HG03108 (cell line): ENCODE measurements around the gene RBP4.

ENCODE experiments used
- ATAC-seq: cut with Tn5 transposase; IDR thresholded peaks from one replicate; pipeline ENCODE4 v1.9.1; 2021; ENCODE audit warnings: moderate library complexity; ENCODE audit not compliant: unreplicated experiment

Gene RBP4

DNA sequence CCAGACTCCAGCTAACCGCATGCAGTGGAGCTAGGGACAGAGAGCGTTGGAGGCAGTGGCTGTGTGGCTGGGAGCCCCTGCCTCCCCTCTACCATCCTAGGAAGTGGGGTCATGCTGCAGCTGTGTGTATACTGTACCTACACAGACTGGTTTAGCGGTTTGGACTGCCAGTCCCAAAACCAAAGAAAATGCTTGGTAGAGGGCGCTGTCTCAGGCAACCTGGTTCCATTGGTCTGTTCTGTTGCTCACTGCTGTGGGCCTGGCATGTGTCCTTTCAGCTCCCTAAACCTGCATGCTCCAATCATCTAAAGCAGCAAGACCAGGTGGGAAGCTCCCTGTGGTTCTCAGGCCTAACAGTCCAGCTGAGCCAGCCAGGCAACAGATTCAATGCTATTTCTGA lies 4.5 kb downstream of the RBP4 start:
- ATAC-seq, result no peak

DNA sequence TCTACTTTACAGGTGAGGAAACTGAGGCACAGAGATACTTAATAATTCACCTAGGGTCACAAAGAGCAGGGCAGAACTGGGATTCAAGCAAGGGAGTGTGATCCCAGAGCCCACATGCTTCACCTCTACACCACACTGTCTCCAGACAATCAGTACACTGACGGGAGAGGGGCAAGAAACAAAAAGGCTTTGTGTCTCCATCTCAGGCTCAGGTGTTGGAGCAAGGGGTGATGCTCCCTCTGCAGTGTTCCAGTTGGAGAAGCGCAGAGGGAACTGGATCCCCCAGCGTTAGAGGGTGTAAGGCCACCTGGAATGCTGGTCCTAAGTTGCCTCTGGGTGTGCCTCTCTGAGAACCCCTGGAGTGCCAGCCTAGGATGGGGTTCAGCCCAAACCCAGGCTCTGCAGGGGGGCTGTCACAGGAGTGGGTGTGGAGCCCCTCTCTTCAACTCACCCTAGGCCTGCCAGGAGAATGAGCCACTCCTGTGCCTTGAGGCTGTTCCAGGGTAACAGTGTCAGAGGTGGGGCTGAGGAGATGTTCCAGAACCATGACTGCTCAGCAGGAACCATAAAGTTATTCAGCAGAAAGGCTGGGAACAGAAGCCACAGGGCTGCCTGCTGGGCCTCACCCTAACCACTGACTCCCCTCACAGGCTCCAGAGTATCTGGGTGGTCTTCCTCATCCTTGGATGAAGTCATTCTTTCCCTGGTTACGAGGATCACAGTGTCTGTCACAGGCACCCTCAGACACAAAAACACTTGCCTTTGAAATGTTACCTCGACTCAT lies 5.5 kb downstream of the RBP4 start:
- no peak for ATAC-seq

DNA sequence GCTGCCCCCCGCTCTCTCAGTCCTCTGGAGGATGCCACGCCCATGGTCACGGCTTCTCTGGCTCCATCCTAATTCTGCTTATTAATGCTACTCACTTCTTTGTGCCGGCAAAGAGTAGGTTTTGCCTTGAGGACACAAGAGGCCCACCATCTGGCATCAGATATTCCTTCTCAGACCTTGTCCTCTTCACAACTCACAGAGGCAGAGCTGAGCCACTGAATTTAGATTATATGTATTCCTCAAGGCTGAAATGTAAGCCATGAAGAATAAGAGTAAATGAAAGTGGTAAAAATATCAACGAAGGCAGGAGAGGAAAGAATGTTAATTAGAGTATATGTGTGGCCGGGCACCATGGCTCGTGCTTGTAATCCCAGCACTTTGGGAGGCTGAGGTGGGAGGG lies 6.5 kb downstream of the RBP4 start:
- no peak for ATAC-seq

GRCh38 chr10:93593749-93594148 lies 7.3 kb downstream of the RBP4 start:
- ATAC-seq, result no peak

DNA sequence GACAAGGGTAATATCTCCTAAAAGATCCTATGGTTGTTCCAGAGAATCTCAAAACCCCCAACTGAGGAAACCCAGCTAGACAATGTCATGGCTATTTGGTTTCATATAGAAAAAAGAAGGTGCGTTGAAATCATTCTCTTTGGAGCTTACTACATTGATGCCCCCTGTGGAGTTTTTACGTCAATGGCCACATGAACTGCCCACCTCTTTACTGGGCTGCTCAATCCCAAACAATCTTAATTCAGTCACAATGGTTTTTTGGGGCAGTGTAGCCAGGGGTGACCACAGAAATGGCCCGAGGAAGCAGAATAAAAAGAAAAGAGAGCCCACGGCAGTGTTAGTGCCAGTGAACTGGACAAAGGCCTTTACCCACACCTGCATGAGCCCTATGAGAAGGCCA lies 7.8 kb downstream of the RBP4 start:
- no peak for ATAC-seq

DNA sequence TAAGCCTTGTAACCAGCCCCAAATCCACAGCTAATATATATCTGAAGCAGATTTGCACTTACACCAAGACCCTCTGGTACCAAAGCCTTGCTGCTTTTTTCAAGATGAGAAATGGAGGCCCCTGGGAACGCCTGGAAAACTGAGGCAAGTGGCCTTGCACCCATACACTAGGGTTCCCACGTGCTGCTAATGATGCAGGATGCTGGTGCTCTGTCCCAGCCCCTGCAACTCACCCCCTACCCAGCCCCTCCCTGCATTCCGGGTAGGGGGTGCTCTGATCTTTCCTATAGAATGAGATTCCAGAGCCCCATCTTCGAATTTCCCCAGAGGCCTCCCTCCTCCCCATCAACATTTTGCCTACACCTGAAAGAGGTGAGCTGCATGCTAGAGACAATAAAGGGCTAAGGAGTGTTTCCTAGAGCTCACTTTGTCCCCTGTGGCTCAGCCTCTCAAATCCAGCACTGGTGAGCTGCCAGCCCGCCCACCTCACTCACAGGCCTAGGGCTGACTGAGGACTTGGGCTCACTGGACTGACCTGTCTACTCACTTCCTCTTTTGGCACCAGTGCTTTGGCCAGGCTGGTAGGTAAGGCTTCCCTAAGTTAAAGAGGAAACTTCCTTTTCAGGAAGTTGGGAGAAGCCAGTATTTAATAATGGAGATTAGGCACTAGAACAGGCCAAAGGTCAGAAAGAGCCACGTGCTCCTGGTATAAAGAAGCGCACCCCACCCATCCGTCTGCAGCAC lies 9.8 kb downstream of the RBP4 start:
- ATAC-seq, result no peak

DNA sequence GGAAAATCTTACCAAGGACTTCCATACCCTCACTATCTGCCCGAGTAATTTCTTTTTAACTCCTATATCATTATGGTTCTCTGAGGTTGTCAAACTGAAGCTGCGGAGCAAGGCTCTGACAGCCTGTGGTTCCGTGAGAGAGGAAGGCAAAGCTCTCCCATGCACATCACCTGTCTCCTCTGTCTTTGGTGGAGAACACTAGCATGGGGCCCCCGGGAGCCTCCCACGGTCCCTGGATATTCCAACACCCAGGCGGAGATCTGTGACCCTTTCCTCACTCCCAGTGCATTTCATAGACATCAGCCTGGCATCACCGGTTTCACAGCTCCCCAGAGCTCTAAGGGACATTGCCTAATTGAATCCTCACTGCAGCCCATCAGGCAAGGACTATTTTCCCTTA lies 10.4 kb downstream of the RBP4 start:
- ATAC-seq, result no peak

GRCh38 chr10:93589648-93590562 lies 11.1 kb downstream of the RBP4 start:
- ATAC-seq, result no peak

GRCh38 chr10:93584445-93584844 lies 16.6 kb downstream of the RBP4 start:
- no peak for ATAC-seq

DNA sequence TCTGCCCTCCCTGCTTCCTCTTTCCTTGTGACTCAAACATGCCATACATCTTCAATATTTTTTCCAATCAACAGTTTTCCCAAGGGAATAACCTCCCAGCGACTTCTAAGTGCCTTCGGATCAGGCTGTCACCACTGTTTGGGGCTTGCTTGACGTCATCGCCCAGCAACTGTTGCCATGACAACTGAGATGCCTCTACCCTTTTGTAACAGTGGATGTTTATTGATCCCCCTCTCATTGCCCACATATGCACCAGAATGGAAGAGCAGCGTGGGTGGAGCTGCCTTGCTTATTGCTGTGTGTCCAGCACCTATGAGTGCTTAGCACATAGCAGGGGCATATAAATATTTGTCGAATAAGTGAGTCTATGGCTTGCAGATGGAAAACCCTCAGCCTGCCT lies 20.2 kb downstream of the RBP4 start:
- no peak for ATAC-seq

DNA sequence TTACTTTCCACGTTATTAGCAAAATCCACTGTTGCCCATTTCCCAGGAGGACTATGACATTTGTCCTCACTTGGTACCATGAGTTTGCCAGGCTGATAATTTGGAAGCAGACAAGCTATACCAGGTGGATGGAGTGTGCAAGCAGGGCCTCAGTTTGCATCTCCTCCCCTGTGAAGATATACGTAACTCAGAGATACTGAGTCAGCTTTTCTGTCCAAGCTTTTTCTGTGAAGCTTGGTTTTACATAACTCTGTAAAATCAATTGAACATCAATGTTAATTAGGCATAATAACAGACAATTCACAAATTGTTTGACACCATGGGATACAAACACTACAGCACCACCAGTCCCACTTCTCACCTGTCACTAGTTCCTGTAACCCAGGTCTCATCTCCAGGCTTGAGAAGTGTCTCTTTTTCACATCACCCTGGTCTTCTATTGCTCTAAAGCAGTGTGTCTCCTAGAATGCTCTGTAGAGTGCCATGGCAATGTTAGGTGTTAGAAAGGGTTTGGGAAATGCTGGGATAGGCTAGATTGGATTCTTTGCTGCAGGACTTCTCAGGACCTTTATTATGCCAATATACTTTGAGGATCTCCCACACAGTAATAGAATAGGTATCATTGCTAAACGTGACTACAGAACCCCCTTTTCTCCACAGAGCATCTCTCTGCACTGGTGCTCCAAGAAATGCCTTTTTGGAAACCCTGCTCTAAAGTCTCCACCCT lies 20.9 kb downstream of the RBP4 start:
- no peak for ATAC-seq

- ATAC-seq, result no peak
Observed at GRCh38 chr10:93579089-93579488, 21.9 kb downstream of the RBP4 start.

DNA sequence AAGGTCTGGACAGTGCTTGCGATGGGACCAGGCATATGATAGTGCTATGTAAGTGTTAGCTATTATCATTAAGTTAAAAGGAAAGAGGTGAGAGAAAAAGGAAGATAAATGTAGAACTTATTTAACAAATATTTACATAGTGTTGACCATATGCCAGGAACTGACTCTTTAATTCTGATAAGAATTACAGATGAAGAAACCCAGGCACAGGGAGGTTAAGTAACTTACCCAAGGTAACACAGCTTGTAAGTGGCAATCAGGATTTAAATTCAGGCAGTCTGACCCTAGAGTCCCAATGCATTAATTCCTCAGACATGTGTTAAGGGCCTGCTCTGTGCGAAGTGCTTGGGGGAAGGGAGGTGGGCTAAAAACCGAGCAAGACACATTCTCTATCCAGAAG lies 23.5 kb downstream of the RBP4 start:
- ATAC-seq, result no peak

GRCh38 chr10:93576888-93577287 lies 24.1 kb downstream of the RBP4 start:
- ATAC-seq, result no peak

DNA sequence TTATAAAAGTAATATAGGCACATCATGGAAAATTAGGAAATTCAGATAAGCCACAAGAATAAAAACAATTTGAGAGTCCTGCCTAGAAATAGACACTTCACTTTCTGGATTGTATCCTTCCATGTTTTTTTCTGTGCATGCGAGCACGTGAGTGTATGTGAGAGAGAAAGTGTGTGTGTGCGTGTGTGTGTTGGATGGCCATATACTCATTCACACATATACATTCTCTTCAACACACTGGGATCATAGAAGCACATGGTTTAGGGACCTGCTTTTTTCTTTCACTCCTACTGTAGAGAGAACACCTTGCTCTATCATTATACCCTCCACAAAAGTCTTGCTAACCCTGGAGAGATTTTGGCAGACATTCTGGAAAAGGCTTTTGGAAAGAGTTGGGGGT lies 27.1 kb downstream of the RBP4 start:
- ATAC-seq, result no peak

DNA sequence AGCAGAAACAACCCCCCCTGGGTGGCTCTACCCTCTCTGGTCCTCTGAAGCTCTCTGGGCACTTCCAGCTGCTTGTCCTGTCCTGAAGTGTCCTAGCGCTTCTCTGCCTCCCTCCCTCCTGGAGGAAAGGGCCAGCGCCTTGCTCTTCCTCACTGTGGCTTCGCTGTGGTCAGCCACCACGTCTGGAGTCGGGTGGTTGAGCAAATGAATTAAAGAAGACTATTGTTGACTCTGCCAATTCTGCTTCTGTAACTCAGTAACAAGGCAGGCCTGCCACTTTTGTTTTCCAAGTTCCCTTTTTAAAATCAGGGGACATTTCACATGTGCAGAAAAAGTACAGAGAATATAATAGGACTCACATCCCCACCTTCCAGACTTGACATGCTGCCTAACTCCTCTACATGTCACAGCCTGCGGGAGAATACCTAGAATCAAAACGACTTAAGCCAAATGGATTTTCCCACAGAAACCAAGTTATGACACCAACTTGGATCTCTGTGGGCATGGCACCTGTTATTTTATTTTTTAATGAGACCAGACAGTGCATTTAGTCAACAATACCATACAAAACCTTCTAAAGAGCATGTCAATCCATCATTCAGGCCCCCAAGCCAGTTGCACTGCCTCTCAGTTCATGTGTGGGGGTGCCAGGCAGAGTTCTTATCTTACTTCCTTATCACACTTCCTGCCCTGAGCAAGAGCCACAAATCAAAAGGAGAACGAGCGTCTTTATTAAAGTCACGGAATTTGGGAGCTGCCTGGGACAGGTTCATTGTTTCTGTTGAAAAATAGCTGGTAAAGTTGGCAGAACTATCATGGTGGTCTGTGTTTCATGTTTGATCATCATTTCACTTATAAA lies 27.8 kb downstream of the RBP4 start:
- no peak for ATAC-seq

GRCh38 chr10:93572606-93573005 lies 28.4 kb downstream of the RBP4 start:
- no peak for ATAC-seq

GRCh38 chr10:93570383-93570782 lies 30.7 kb downstream of the RBP4 start:
- no peak for ATAC-seq

- ATAC-seq, result no peak
Observed at GRCh38 chr10:93568105-93568390, 33.0 kb downstream of the RBP4 start.
